Gastroesophageal sphincter (tissue), 3 donors: Measurements from ENCODE around the gene CCDC60.

Experiments
- POLR2A ChIP-seq, 2 donors: fragments of 450-650 bp; IDR thresholded peaks; one replicate each; pipeline ENCODE4 v1.6.1; 2017; ENCODE audit warnings: antibody characterized with exemption in 2 of 2, mild to moderate bottlenecking in 2 of 2, moderate library complexity in 1 of 2
- TF ChIP-seq, protein P1 (sequence below), 4 experiments: fragments of 200-600 bp in 2 of 4; fragments of 450-650 bp in 2 of 4; sonication (generic) in 1 of 4; IDR thresholded peaks; one replicate each; pipeline ENCODE4 v1.5.1; 2017 to 2019; ENCODE audit warnings: antibody characterized with exemption in 4 of 4, mild to moderate bottlenecking in 2 of 4, moderate library complexity in 2 of 4

DNA sequence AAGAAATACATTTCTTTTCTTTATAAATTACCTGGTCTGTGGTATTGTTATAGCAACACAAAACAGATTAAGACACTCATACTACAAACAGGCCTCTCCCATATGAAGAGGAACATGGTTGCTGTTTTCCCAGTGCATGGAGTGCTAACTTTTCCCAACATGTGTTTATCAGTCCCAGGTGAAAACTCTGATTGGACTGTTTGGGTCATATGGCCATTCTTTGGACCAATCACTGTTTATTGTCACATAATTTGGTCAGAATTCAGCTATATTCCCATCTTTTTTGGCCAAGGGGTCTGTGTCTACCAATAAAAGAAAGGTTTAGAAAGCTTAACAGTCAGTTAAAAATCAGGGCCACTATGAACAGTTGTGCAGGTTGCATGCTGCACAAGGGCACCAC, 35.4 kb upstream of the CCDC60 start:
- TF ChIP-seq POLR2A (IDR thresholded peaks at IDR 0.05), result no peak
- TF ChIP-seq, protein P1, sequence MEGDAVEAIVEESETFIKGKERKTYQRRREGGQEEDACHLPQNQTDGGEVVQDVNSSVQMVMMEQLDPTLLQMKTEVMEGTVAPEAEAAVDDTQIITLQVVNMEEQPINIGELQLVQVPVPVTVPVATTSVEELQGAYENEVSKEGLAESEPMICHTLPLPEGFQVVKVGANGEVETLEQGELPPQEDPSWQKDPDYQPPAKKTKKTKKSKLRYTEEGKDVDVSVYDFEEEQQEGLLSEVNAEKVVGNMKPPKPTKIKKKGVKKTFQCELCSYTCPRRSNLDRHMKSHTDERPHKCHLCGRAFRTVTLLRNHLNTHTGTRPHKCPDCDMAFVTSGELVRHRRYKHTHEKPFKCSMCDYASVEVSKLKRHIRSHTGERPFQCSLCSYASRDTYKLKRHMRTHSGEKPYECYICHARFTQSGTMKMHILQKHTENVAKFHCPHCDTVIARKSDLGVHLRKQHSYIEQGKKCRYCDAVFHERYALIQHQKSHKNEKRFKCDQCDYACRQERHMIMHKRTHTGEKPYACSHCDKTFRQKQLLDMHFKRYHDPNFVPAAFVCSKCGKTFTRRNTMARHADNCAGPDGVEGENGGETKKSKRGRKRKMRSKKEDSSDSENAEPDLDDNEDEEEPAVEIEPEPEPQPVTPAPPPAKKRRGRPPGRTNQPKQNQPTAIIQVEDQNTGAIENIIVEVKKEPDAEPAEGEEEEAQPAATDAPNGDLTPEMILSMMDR (IDR thresholded peaks at IDR 0.05), result no peak
